ENCODE data around the gene KCTD7.

The KCTD7 gene

DNA sequence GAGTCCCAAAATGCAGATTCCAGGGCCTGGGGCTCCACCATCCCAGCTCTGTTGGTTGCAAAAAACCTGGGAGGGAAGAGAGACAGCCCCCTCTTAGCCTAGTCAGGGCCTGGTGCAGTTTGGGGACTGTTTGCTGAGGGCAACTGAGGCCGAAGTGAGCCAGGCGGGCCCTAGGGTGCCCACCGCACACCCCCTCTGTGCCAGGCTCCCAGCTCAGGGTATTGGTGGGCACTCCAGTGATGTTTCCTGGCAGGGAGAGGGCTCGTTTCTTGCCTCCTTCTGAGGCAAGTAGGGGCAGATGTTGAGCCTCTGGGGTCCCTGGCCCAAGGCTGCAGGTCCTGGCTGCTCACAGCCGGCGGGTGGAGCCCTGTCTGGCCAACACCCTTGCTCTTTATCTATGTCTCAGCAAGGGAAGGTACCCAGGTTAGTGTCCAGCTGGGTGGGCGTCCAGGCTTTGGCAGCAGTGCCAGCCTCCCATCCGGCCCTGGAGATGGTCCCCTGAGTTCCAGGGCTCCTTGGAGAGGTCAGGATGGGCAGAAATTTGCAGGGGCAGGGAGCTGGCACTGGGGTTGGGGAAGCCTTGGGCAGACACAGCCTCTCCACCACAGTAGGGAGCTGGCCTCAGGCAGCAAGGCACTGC is 37.8 kb downstream of the KCTD7 start:
- Histone ChIP-seq H3K36me3 (ENCODE audit: control insufficient read depth, insufficient read depth, low read length) (peaks cover 3% of the 10 kb centered on the region), H3K27me3 (replicated peaks; ENCODE audit: control insufficient read depth, insufficient read depth, low read length) (no peaks in the 10 kb centered on the region), H3K4me3 (replicated peaks; ENCODE audit: low read depth, low read length) (no peak overlapping the region)
- no peak for DNase-seq (ENCODE audit: extremely low read depth, insufficient read length)
- no peak for TF ChIP-seq CTCF (IDR thresholded peaks at IDR 0.05; ENCODE audit: insufficient read depth, low read length, poor library complexity, severe bottlenecking)

GRCh38 chr7:66667023-66667728 is 38.5 kb downstream of the KCTD7 start:
- no peak for TF ChIP-seq CTCF (IDR thresholded peaks at IDR 0.05; ENCODE audit: insufficient read depth, low read length, poor library complexity, severe bottlenecking)
- Histone ChIP-seq H3K4me3 (replicated peaks; ENCODE audit: low read depth, low read length) (no peak overlapping the region), H3K36me3 (ENCODE audit: control insufficient read depth, insufficient read depth, low read length) (peaks cover 3% of the 10 kb centered on the region), H3K27me3 (replicated peaks; ENCODE audit: control insufficient read depth, insufficient read depth, low read length) (no peaks in the 10 kb centered on the region)
- DNase-seq (ENCODE audit: extremely low read depth, insufficient read length): no peak

DNA sequence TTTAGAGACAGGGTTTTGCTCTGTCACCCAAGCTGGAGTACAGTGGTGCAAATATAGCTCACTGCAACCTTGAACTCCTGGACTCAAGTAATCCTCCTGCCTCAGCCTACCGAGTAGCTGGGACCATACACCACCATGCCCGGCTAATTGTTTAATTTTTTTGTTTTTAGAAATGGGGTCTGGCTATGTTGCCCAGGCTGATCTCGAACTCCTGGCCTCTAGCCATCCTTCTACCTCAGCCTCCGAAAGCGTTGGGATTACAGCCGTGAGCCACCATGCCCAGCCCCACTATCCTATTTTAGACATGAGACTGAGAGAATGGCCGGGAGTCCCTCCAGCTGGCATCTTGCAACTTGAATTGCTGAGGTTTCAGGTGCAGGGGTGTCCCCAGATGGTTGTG is 39.4 kb downstream of the KCTD7 start:
- no peak overlapping the region for H3K4me3 ChIP-seq (replicated peaks; ENCODE audit: low read depth, low read length)
- TF ChIP-seq CTCF (IDR thresholded peaks at IDR 0.05; ENCODE audit: insufficient read depth, low read length, poor library complexity, severe bottlenecking): no peak
- H3K27me3 ChIP-seq (replicated peaks; ENCODE audit: control insufficient read depth, insufficient read depth, low read length): no peaks in the 10 kb centered on the region
- H3K36me3 ChIP-seq (ENCODE audit: control insufficient read depth, insufficient read depth, low read length): peaks cover 3% of the 10 kb centered on the region
- no peak for DNase-seq (ENCODE audit: extremely low read depth, insufficient read length)

DNA sequence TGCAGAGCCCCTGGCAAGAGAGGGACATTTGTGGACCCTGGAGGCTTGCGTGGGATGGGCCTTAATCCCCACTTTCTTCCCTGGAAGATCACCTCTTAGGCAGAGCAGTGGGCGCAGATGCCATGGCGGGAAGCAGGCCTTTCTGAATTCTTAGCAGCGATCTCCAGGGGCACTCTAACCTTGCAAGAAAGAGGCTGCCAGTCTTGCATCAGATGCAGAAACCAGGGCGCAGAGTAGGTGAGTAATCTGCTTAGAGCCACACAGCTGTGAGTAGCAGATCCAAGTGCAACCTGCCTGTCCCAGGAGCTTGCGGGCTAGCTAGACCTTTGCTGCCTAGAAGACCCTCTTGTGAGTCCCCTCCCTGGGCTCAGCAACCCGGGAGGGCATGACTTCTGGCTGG is 40.0 kb downstream of the KCTD7 start:
- Histone ChIP-seq H3K36me3 (ENCODE audit: control insufficient read depth, insufficient read depth, low read length) (peaks cover 3% of the 10 kb centered on the region), H3K27me3 (replicated peaks; ENCODE audit: control insufficient read depth, insufficient read depth, low read length) (no peaks in the 10 kb centered on the region), H3K4me3 (replicated peaks; ENCODE audit: low read depth, low read length) (no peak overlapping the region)
- TF ChIP-seq CTCF (IDR thresholded peaks at IDR 0.05; ENCODE audit: insufficient read depth, low read length, poor library complexity, severe bottlenecking): no peak
- DNase-seq (ENCODE audit: extremely low read depth, insufficient read length): no peak

DNA sequence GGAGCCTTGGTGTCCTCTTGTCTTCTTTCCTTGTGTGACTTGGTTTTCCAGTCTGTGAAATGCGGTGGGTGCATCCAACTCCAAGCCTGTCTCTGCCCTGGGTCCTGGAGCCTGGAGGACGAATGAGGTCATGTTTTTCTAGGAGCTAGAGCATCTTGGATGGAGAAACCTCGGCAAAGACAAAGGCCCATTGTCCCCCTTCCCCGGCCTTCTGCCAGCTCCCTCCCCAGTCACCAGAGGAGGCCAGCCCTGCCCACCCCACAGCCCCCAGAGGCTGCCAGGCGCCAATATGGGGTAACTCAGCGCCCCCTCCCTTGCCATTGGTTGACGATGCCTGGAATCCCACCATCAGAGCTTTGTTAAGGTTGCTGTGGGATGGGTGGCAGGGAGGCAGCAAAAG is 40.4 kb downstream of the KCTD7 start:
- Histone ChIP-seq H3K27me3 (replicated peaks; ENCODE audit: control insufficient read depth, insufficient read depth, low read length) (no peaks in the 10 kb centered on the region), H3K36me3 (ENCODE audit: control insufficient read depth, insufficient read depth, low read length) (peaks cover 3% of the 10 kb centered on the region), H3K4me3 (replicated peaks; ENCODE audit: low read depth, low read length) (no peak overlapping the region)
- no peak for DNase-seq (ENCODE audit: extremely low read depth, insufficient read length)
- TF ChIP-seq CTCF (IDR thresholded peaks at IDR 0.05; ENCODE audit: insufficient read depth, low read length, poor library complexity, severe bottlenecking): no peak
